NCI-H510A treated with DMSO at 0.1 percent for 48 hours (cell line): ENCODE measurements around the gene C2orf80.
"Not testable (repeated sequence)": the region's sequence is repeated elsewhere in the genome, so short reads cannot be mapped to it uniquely, and the experiment has no call there.

Experiments used
- DNase-seq: peaks from one replicate; lab custom pipeline; 2025; lab: John Stamatoyannopoulos, UW

C2orf80 gene

DNA sequence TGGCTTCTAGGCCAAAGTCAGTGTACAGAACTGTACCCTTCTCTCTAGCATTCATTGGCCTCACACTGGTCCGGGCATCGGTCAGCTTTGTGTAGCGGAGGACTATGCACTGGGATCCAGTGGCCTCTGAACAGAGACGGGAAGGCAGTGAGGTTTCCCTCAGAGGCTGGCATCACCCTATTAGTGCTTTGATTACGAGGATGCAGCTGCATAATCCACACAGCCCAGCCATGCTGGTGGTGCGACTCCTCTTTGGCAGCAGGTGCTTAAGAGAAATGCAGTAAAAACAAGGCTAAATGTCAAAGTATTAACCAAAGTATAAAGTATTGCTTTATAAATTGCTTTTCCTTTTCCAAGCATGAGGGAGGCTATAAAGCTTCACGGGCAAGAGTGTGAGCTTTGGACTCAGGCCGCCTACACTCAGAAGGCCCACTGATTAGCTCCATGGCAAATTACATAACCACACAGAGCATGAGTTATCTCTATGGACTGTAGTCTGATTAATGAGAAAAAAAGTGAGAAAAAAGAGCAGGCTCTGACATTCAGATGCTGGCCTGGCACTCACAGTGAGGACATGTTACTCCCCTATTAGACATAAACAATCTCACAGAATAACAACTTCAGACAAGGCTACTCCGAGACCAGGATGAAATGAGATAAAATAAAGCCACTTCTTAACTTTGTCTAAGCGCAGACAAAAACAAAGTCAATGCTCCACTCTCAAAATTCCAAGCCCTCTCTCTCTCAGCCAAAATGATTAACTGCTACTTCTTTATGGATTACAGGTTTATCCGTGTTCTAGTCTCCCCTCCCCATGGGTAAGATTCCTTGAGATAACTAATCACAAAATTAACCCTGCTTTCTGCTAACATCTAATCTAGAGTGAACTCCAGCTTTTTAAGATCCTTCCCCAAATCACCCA is 53.8 kb downstream of the C2orf80 start:
- no peak for DNase-seq

DNA sequence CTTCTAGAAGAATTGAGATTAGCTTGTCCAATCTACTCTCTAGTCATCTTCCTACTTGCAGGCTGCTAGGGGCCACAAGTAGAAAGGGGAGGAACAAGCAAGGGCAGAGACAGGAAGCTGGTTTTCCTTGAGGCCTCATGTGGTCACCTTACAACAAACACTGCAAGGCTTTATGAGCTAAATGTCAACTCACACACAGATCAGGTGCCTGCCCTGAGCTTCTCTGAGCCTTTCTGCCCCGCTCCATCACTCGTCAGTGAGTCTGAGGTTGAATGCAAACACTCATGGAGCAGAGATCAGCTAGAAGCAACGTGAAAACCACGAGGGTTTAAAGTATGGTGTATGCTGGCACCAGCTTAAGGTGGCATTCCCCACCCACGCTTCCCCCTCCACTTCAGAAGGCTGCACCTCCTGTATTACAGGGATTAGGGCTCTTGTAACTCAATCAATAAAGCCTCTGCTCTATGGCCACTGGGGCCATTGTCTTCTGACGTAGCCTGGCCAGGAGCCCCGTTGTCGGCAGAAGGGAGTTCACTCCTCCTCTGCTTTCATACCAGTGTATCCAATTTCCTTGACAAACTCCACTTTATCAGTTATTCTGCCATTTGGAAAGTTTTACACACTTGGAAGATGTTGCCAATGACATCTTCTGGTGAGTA is 54.8 kb downstream of the C2orf80 start:
- DNase-seq = peak; percentile 26

DNA sequence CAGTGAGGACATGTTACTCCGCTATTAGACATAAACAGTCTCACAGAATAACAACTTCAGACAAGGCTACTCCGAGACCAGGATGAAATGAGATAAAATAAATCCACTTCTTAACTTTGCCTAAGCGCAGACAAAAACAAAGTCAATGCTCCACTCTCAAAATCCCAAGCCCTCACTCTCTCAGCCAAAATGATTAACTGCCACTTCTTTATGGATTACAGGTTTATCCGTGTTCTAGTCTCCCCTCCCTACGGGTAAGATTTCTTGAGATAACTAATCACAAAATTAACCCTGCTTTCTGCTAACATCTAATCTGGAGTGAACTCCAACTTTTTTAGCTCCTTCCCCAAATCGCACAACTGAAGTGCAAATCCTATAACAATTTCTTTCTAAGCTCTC is 59.1 kb downstream of the C2orf80 start:
- DNase-seq = no peak

DNA sequence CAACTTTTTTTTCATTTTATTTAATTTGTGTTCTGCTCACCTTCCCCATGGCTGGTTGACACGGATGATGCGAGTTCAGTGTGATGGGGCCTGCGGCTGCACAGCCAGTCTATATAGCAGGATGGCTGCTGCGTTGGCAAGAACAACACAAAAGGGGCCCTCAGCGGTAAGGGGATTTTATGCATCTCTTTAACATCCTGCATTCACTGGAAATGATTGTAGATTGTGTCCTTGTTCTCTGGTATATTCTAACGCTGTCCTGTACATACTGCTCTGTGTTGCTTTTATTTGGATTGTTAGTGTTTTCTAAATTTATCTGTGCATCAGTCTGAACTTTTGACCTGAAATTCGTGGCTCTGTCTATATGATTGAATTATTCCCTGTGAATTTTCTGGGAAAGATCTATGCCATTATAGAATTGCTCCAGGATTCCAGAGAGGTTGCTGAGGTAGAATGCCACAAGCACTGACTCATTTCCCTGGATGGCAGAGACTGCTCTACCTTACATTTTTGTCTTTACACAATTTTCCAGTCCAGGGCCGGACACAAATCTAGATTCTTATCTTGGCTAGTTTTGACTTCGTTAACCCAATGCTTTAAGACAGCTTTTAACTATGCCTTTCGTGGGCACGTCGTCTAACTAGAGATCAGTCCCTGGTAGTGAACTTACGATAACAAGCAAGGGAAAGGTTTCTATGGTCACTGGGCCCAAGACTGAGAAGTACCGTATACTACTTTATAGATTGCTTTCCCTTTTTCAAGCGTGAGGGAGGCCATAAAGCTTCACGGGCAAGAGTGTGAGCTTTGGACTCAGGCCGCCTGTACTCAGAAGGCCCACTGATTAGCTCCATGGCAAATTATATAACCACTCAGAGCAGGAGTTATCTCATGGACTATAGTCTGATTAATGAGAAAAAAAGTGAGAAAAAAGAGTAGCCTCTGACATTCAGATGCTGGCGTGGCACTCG is 59.8 kb downstream of the C2orf80 start, which contains the start of gene CRYGC:
Gene CRYGC (minus strand): TSS at position 85 of the 968 bp plus-strand sequence. CDS start 36 bp downstream, at position 49.
- no peak for DNase-seq

DNA sequence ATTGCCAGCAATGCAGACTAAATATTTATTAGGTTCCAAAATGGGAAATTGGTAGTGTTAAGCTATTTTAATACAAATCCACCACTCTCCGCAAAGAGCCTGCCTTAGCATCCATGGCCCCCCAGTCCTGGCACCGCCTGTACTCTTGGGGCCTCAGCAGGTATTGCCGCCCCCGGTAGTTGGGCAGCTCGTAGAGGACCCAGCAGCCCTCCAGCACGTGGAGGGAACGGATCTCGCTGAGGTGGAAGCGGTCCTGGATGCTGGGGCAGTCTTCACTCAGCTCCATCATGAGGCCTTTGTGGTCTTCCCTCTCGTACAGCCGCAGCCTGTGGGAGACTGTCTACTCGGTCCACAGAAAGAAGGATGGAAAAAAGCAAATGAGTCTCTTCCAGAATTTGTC is 61.7 kb downstream of the C2orf80 start:
- DNase-seq = no peak

DNA sequence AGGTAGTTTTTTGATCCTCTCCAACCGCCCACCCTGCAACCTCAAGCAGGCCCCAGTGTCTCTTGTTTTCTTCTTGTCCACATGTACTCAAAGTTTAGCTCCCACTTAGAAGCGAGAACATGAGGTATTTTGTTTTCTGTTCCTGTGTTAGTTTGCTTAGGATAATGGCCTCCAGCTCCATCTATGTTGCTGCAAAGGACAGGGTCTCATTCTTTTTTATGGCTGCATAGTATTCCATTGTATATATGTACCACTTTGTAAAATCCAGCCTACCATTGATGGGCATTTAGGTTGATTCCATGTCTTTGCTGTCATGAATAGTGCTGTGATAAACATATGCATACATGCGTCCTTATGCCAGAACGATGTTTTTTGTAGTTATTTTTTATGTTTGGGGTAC is 62.7 kb downstream of the C2orf80 start:
- DNase-seq = no peak

DNA sequence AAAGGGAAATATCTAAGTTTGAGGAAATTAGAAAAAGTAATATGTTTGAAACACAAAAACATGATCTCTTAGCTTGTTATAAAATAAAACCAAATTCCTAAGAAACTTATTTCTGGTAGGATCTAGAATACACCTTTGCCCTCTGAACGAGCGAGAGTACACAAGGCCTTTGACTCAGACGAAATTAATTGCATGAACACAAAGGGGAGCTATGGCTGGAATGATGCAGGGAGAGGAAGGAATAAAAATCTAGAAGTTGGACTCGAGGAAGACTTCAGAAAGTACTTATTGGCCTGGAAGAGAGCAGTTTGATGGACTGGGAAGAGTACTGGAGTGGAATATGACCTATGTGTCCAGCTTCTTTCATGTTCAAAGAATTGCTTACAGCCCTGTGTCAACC is 64.6 kb downstream of the C2orf80 start:
- no peak for DNase-seq

DNA sequence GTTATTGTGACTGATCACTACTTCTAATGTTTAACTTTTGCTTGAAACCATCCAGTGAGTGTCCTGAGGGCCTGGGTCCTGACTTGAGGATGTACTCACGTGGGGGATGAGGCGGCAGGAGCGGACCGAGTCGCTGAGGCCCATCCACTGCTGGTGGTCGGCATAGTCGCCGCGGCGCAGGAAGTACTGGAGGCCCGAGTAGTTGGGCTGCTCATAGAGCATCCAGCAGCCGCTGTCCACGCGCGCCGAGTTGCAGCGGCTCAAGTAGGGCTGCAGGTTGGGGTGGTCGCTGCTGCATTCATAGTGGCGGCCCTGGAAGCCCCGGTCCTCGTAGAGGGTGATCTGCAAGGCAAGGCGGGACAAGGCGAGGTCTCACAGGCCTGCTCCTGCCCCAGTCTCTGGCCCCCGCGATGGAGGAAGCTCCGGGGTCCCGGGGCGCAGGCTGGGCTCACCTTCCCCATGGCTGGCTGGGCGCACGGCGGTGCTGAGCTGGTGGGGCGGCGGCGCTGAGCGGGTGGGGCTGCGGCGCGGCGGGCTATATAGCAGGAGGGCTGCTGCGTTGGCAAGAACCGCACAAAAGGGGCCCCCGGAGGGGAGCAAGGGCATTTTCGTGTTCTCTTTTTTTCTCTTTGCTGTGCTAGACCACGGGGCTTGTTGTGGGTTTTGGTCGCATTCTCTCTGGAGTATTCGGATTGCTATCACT is 65.7 kb downstream of the C2orf80 start, which contains the start of gene CRYGD:
Gene CRYGD (minus strand): TSS at position 512 of the 703 bp plus-strand sequence. CDS start 51 bp downstream, at position 461.
- DNase-seq = not testable (repeated sequence)

DNA sequence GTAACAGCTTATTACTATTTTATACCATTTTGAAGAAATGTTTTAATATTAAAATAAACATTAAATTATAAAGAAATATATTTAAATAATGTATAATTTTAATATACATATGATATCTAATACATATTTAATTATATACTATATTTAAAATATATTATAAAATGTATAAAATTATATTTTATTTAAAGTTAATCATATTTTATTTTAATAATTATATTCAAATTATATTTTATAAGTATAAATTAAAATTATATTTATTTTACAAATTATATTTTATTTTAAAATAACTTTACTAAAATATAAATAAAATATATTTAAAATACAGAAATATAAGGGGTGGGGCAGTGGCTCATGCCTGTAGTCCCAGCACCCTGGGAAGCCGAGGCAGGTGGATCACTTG is 67.6 kb downstream of the C2orf80 start:
- DNase-seq = no peak

DNA sequence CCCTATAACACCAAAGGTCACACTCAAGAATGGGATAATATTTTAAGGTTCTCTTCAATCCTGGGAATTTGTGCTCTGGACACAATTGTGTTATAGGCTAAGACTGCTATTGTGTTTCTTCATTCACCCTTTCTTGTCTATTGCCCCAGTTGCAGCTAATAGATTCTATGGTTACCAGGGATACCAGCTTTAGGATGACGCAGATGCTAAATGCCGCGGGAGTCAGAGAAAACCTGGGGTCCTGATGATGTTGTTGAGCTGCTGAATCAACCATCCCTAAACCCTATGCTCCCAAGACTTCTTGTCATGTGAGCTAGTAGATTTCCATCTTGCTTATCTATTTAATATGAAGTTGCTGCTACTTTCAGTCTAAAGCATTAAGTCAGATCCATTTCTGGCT is 70.9 kb downstream of the C2orf80 start:
- DNase-seq = no peak

DNA sequence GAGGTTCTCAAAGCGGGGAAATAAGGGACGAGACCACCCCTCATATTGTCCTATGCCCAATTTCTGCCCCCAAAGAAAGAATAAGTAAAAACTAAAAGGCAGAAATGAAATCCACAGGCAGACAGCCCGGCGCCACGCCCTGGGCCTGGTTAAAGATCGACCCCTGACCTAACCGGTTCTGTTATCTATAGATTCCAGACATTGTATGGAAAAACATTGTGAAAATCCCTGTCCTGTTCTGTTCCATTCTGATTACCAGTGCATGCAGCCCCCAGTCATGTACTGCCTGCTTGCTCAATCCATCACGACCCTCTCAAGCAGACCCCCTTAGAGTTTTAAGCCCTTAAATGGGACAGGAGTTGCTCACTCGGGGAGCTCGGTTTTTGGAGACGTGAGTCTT is 72.4 kb downstream of the C2orf80 start:
- DNase-seq = not testable (repeated sequence)
